CD4-positive, alpha-beta T cell (primary cell): ENCODE data around the gene AGXT. TPM values are rescaled to one million over a fixed set of nuclear protein-coding genes. Genes with fewer than 3 reads are reported as not detected.

Source experiments
- ATAC-seq: fragments of 200-7000 bp; cut with Tn5 transposase; one replicate; pipeline ENCODE4 v1.10.0; 2022; ENCODE audit warnings: mild to moderate bottlenecking; ENCODE audit not compliant: poor library complexity
- CTCF ChIA-PET: fragments of 350-600 bp; sonication (Branson Sonifier 250); formaldehyde crosslinking; loops from one replicate; lab custom pipeline; 2021; ENCODE audit warnings: antibody characterized with exemption, inconsistent platforms; lab: Charles Lee
- POLR2A ChIA-PET: fragments of 350-600 bp; sonication (Branson Sonifier 250); formaldehyde crosslinking; loops from one replicate; lab custom pipeline; 2021; ENCODE audit warnings: antibody characterized with exemption, inconsistent platforms; lab: Charles Lee
- DNase-seq, 14 experiments: peaks; one replicate each; pipeline ENCODE4 v3.0.0-alpha.2; 2013 to 2020; ENCODE audit warnings: mixed read lengths in 2 of 14
- H3K27ac ChIP-seq, 2 donors: one replicate each; pipeline versions ENCODE4 v1.5.1 to v1.7.0; 2013; ENCODE audit warnings: low read length in 2 of 2, low read depth in 1 of 2, mild to moderate bottlenecking in 1 of 2
- H3K27me3 ChIP-seq, 2 experiments: 1 replicate in 1 of 2; 2 replicates in 1 of 2; pipeline versions ENCODE4 v1.6.1 to v1.7.0; 2013; ENCODE audit warnings: low read length in 2 of 2, control low read depth in 1 of 2, mild to moderate bottlenecking in 1 of 2, moderate library complexity in 1 of 2; ENCODE audit not compliant: insufficient read depth in 2 of 2, control insufficient read depth in 1 of 2
- H3K36me3 ChIP-seq: one replicate; pipeline ENCODE4 v1.6.1; 2013; ENCODE audit warnings: low read length, control low read depth; ENCODE audit not compliant: insufficient read depth
- H3K4me1 ChIP-seq: one replicate; pipeline ENCODE4 v1.6.1; 2013; ENCODE audit warnings: low read length, control low read depth; ENCODE audit not compliant: insufficient read depth
- H3K4me3 ChIP-seq: one replicate; pipeline ENCODE4 v1.5.1; 2013; ENCODE audit warnings: mild to moderate bottlenecking, low read length, moderate library complexity
- H3K9me3 ChIP-seq, 2 experiments: 1 replicate in 1 of 2; 2 replicates in 1 of 2; pipeline versions ENCODE4 v1.6.1 to v1.7.0; 2013; ENCODE audit warnings: low read length in 2 of 2, mild to moderate bottlenecking in 2 of 2, control low read depth in 1 of 2, moderate library complexity in 1 of 2; ENCODE audit not compliant: control insufficient read depth in 1 of 2, insufficient read depth in 1 of 2
- H3K27ac Mint-ChIP-seq: one replicate; pipeline ENCODE4 v1.8.0; 2020; ENCODE audit warnings: mixed read lengths
- H3K27me3 Mint-ChIP-seq: one replicate; pipeline ENCODE4 v1.8.0; 2021; ENCODE audit warnings: mixed read lengths
- H3K36me3 Mint-ChIP-seq: one replicate; pipeline ENCODE4 v1.8.0; 2021; ENCODE audit warnings: low read depth, mixed read lengths
- H3K4me1 Mint-ChIP-seq: one replicate; pipeline ENCODE4 v1.8.0; 2021; ENCODE audit warnings: low read depth, mixed read lengths
- H3K4me3 Mint-ChIP-seq: one replicate; pipeline ENCODE4 v1.8.0; 2020; ENCODE audit warnings: mild to moderate bottlenecking, mixed read lengths
- H3K9me3 Mint-ChIP-seq: one replicate; pipeline ENCODE4 v1.8.0; 2020; ENCODE audit warnings: mixed read lengths
- CTCF ChIP-seq: fragments of 200-600 bp; IDR thresholded peaks from one replicate; pipeline ENCODE4 v1.8.0; 2022; ENCODE audit warnings: antibody characterized with exemption, mild to moderate bottlenecking
- intact Hi-C, 2 experiments: fragments of 100-400 bp; cut with DNase I in 1 of 2; cut with micrococcal nuclease in 1 of 2; formaldehyde crosslinking; loops; one replicate each; pipeline versions ENCODE4 v1.15.1 to v1.9.0; 2023 to 2025; cut with DNase I, micrococcal nuclease
- total RNA-seq, 174 experiments: library from RNA in 2 of 174; stranded (reverse) in 2 of 174; gene quantifications; one replicate each; pipeline ENCODE4 v1.2.3 and lab custom pipeline; 2021 to 2026

The AGXT gene
- total RNA-seq, 2 experiments from 2014 or later: not detected

- peaks cover 3% of the 10 kb centered on the region for H3K27me3 Mint-ChIP-seq
- intact Hi-C loops: loop anchor here (5.0 kb wide), 3 partner anchors 302 to 1027 kb away; partner anchors contain the start of genes D2HGDH (in 2 of the 2) and PPP1R7 (in 1 of the 2)
Measured at GRCh38 chr2:240850026-240850425, 18.6 kb upstream of the AGXT start.

DNA sequence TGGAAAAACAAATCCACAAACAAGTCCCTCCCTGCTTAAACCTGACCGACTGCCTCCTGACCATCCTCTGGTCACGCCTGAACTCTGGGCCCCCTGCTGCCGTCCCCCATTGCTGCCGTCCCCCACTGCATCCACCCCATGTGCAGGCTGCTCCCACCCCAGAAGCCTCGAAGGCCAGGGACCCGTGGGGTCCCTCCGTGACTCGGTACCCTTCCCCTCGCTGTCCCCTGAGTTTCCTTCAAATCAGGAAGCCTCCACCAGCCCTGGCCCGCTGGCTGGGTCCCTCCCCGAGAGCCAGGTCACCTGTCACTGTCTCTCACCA is 17.9 kb upstream of the AGXT start:
- Histone ChIP-seq H3K36me3 (no peaks in the 10 kb centered on the region), H3K4me3 (no peak overlapping the region), H3K27me3 (no peaks in the 10 kb centered on the region), H3K4me1 (no peaks in the 10 kb centered on the region), H3K27ac (no peak overlapping the region), H3K9me3 (peaks cover 0 to 18% of the 10 kb centered on the region in 2 experiments)
- Mint-ChIP-seq H3K36me3 (no peaks in the 10 kb centered on the region), H3K4me1 (no peaks in the 10 kb centered on the region), H3K9me3 (no peaks in the 10 kb centered on the region), H3K4me3 (no peak overlapping the region), H3K27ac (no peak overlapping the region), H3K27me3 (peaks cover 3% of the 10 kb centered on the region)
- DNase-seq (no peak), ATAC-seq (no peak)
- ChIA-PET POLR2A (no interaction called here), CTCF (interaction anchor here (1.1 kb wide), 1 partner anchor 366 kb away, joined by 3 read pairs; no protein-coding TSS in a partner anchor)
- no peak for TF ChIP-seq CTCF
- intact Hi-C loops: loop anchor here (5.0 kb wide), 3 partner anchors 302 to 1027 kb away; partner anchors contain the start of genes D2HGDH (in 2 of the 2) and PPP1R7 (in 1 of the 2)

More at GRCh38 chr2:240850026-240850425, 18.6 kb upstream of the AGXT start:
- no peaks in the 10 kb centered on the region for H3K9me3 Mint-ChIP-seq
- no peak for DNase-seq
- Histone ChIP-seq H3K4me1 (no peaks in the 10 kb centered on the region), H3K9me3 (peaks cover 0 to 11% of the 10 kb centered on the region in 2 experiments), H3K27me3 (no peaks in the 10 kb centered on the region), H3K27ac (no peak overlapping the region), H3K36me3 (no peaks in the 10 kb centered on the region), H3K4me3 (no peak overlapping the region)
- TF ChIP-seq CTCF: no peak
- no peak overlapping the region for H3K4me3 Mint-ChIP-seq
- ATAC-seq: no peak
- H3K4me1 Mint-ChIP-seq: no peaks in the 10 kb centered on the region
- H3K36me3 Mint-ChIP-seq: no peaks in the 10 kb centered on the region
- ChIA-PET POLR2A (no interaction called here), CTCF (no interaction called here)
- no peak overlapping the region for H3K27ac Mint-ChIP-seq

DNA sequence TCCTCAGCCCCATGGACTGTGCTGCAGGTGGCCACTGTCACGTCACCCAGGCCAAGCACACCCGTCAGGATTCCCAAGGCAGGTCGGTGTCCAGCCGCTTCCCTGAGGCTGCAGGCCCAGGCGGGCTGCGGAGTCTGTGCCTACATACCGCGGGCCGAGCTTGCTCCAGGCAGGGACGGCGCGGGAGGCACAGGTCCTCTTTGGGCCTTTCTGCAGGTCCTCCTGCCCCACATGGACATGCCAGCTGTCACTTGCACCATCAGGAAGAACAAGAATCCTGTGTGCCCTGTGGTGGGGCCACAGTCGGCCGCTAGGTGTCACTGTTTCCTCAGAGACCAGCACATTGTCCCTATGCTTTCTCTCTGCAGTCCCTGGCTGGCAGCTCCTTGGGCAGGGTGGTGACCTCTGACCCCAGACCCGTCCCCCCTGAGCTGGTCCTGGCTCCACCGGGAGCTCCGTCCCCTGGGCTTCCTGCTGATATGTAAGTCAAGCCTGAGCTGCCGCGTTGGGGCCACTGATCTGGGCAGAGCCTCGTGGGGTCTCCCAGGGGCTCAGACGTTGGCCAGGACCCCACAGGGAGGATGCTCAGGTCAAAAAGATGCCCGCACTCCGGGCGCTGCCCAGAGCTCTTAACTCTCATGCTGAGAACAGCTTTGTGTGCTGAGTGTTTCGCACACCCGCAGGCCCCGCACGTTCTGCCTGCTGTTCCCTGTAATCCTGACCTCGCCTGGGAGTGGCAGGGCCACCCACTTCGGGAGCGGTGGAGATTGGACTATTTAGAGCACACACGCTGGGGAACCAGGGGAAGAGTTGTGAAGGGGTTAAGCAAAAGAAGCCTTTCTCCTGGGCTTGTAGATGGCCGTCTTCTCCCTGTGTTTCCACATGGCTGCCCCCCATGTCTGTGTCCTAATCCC is 17.3 kb upstream of the AGXT start:
- Mint-ChIP-seq H3K27me3 (peaks cover 3% of the 10 kb centered on the region), H3K27ac (no peak overlapping the region), H3K36me3 (no peaks in the 10 kb centered on the region), H3K4me3 (no peak overlapping the region), H3K4me1 (no peaks in the 10 kb centered on the region), H3K9me3 (no peaks in the 10 kb centered on the region)
- Histone ChIP-seq H3K27ac (no peak overlapping the region), H3K36me3 (no peaks in the 10 kb centered on the region), H3K4me3 (no peak overlapping the region), H3K4me1 (no peaks in the 10 kb centered on the region), H3K27me3 (no peaks in the 10 kb centered on the region), H3K9me3 (peaks cover 0 to 24% of the 10 kb centered on the region in 2 experiments)
- peak; percentile 72 to 90 (median 82) for DNase-seq
- intact Hi-C loops: loop anchor here (5.0 kb wide), 3 partner anchors 301 to 1026 kb away; partner anchors contain the start of genes D2HGDH (in 2 of the 2) and PPP1R7 (in 1 of the 2)
- CTCF ChIA-PET: interaction anchor here (0.5 to 1.1 kb wide), 3 partner anchors 14 to 540 kb away, joined by 3 to 4 read pairs (median 3); no protein-coding TSS in a partner anchor
- POLR2A ChIA-PET: no interaction called here
- TF ChIP-seq CTCF: peak; percentile 88
- ATAC-seq: peak; percentile 97
